ENCODE results near the gene ATOH8.

The ATOH8 gene

GRCh38 chr2:85718885-85719492 is 34.8 kb upstream of the ATOH8 start:
- no peak for DNase-seq (ENCODE audit: low read depth)

GRCh38 chr2:85719609-85720240 is 34.1 kb upstream of the ATOH8 start:
- no peak for DNase-seq (ENCODE audit: low read depth)

DNA sequence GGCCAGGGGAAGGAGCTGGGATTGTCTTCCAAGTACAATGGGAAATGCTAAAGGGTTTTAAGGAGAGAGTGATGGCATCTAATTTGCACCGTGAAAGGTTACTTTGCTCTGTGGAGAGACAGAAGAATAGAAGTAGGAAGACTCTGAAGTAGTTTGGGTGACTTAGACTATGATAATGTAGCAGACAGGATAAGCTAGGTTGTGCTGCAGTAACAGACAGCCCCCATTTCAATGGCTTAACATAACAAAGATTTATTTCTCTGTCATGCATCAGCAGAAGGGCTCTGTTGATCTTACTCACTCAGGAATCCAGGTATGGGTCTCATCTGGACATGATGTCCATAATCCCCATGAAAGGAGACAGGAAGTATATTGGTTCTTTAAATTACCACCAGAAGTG is 33.3 kb upstream of the ATOH8 start:
- no peak for DNase-seq (ENCODE audit: low read depth)

GRCh38 chr2:85721641-85722040 is 32.1 kb upstream of the ATOH8 start:
- no peak for DNase-seq (ENCODE audit: low read depth)

DNA sequence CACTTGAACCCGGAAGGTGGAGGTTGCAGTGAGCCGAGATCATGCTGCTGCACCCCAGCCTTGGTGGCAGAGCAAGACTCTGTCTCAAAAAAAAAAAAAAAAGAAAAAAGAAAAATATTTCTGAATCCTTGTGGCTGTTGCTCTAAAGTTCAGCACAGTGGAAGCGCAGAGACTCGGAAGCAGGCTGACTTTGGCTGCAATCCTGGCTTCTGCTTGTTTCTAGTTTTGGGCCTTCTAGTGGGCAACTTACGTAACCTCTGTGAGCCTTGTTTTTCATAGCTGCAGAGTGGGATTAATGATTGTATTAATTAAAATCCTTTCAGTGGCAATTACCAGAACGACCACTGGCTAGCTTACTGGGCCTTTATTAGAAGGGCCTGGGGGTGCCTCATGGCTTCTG is 31.3 kb upstream of the ATOH8 start:
- DNase-seq (ENCODE audit: low read depth), result no peak

- no peak for DNase-seq (ENCODE audit: low read depth)
Observed at GRCh38 chr2:85723707-85724360, 30.0 kb upstream of the ATOH8 start.

- no peak for DNase-seq (ENCODE audit: low read depth)
Observed at GRCh38 chr2:85724731-85725181, 29.0 kb upstream of the ATOH8 start.

- DNase-seq (ENCODE audit: low read depth), result no peak
Observed at GRCh38 chr2:85725451-85725850, 28.3 kb upstream of the ATOH8 start.

- DNase-seq (ENCODE audit: low read depth), result no peak
Observed at GRCh38 chr2:85727798-85728197, 26.0 kb upstream of the ATOH8 start.

GRCh38 chr2:85728342-85728741 is 25.4 kb upstream of the ATOH8 start:
- DNase-seq (ENCODE audit: low read depth), result no peak

GRCh38 chr2:85728883-85729824 is 24.6 kb upstream of the ATOH8 start:
- DNase-seq (ENCODE audit: low read depth), result peak; percentile 67

DNA sequence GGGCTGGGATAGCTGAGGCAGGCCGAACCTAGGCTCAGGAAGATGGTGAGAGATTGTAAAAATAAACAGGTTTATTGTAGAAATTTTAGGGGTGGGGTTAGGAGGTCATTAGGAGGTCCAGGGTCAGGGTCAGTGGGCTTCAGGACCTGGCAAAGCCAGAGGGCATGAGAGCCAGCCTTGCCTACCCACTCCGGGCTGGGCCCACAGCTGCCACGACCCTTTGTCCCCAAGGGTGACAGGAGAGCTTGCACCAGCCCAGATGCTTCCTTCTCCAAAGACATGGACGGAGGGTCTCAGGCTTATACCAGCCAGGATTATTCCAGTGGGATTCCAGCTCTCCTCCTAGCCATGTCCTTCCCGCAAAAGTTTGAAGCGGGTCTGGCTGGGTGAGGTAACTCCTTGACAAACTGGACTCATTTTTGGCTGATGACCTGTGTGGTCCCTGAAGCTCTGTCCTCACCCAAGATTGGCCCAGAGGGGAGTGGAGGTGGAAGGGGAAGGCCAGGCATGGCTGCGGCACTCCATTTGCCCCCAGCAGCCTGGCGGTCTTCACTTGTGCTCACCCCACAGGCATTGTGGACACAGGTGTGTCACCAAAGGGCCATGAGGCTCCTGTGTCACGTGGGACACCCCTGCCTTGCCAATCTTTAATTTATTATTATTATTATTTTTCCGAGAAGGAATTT is 23.8 kb upstream of the ATOH8 start:
- no peak for DNase-seq (ENCODE audit: low read depth)

DNA sequence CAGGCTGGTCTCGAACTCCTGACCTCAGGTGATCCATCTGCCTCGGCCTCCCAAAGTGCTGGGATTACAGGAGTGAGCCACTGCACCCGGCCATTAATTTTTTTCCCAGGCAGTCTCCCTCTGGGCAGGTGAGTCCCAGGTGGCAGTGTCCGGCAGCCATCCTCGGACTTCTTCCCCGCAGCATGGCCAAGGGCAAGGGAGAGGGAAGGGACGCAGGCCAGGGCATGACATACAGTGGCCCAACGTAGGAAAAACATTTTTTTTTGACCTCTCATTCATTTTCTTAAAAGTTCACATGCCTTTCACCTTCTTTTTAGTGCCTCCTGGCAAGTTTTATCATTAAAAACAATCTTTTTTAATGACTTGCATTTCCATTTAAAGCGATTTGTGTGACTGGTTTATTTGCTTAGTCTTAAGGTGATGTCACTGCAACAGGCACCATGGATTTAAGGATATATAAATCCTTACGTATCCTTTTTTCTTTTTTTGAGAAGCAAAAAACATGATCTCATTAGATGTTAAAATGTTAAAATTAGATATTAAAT is 23.0 kb upstream of the ATOH8 start:
- no peak for DNase-seq (ENCODE audit: low read depth)

DNA sequence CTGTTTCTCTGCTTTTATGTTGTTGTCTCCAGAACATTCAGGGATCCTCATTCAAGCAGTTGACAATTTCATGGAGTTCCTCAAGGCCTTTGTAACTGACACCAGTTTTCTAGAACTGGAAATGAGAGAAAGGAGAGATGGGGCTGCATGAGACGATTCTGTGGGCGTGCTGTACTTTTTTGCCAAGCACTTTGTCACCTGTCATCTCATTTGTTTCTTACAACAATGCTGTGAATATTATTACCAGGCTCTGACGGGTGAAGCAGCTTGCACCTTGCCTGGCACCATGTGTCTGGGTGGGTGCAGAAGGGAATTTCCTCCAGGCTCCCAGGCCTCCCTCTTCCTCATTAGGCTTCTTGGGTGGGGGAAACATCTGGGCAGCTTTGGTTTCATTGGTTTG is 22.2 kb upstream of the ATOH8 start:
- DNase-seq (ENCODE audit: low read depth), result no peak

- no peak for DNase-seq (ENCODE audit: low read depth)
Observed at GRCh38 chr2:85732467-85733120, 21.2 kb upstream of the ATOH8 start.

DNA sequence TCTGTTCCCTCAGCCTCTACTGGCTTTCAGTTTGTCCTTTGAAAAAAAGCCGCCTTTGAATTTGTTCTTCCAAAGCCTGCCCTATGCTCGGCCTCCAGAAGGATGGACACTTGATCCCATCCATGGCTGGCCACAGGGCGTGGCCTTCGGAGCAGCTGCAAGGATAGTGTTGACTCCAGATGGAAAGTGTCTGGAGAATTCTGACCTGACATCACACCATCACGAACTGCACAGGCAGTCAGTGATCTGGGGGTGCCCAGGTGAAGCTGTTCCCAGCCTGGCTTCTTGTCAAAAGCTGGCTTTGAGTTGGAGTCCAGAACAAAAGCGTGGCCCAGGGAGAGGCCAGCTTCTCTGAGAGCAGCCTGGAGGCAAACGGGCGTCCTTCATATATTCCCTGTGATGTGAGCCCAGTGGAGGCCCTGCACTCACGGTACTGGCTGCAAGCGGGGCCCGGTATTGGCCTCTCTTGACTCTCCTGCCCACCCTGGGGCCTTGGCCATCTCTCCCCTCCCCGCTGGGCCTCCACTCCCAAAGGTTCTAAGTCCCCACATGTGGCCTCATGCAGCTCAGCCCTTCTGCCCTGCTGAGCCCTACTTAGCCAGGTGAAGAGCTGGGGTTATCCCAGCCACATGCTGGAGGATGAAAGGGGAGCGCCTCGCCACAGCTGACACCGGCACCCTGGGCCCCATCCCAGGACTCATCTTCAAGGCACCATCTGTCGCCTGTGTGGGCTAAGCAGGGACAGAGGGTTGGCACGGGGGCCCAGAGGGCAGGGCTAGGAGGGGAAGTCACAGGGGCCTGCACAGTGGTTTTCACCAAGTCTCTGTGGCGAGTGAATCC is 20.4 kb upstream of the ATOH8 start:
- DNase-seq (ENCODE audit: low read depth), result no peak

DNA sequence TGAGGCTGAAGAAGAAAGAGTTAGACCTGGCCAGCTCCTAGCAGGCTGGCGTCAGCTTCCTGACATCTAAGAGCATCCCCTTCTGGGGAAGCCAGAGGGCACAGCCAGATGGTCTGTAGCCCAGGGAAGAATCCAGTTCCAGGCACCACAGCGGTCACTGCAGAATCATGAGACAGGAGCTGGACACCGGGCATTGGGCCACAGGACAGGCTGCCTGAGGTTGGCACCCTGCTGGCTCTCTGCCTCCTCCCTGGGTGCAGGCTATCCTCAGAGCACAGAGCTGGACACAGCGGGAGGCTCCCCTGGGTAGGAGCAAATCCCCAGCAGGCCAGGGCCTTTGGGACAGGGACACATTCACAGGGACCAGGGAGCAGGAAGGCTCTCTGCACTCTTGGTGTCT is 19.8 kb upstream of the ATOH8 start:
- no peak for DNase-seq (ENCODE audit: low read depth)

DNA sequence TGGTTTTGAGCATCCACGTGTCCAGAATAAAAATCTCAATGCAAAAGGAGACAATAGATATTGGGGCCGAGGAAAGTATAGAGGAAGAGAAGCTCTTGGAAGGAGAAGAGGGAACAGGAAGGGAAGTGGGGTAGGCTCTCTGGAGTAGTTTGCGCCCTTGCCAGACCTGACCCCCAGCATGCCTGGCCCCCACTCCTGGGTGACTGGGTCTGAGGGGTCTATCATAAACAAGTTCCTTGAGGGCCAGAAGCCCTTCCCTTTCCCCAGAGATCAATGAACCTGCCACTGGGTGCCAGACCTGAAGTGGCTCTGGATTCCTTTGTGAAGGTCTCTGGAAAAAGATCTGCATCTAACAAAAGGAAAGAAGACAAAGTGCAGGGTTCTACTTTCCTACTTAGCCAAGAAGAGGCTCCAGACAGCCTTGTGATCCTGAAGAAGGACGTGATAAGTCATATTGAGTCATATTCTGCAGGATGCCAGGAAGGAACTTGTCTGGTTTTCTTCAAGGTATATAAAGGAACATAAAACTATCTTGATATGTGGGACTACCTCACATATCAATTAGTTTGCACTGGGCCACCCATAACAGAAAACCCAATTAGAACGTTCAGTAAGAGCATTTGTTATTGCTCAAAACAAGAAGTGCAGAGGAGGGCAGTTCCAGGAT is 18.7 kb upstream of the ATOH8 start:
- DNase-seq (ENCODE audit: low read depth), result no peak

DNA sequence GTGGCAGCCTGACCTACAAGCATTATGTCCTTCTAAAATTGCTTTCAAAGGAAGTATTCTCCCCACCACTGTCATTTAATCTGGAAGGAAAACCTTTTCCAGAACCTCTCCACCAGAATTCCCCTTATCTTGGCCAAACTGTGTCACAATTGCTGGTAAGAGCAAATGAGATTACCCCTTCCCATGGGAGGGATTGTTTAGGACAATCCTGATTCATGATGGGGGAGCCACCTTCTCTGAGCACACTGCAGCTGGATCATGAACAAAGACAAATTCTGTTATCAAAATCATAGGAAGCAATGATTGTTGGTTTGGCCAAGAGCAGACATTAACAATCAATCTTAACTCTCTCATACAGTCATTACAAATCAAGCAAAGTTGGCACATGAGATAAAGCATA is 18.1 kb upstream of the ATOH8 start:
- DNase-seq (ENCODE audit: low read depth), result no peak
